ENCODE results near the gene CCL16.

GRCh38 chr17:36014946-36015345 is 33.6 kb upstream of the CCL16 start:
- TF ChIP-seq CTCF (IDR thresholded peaks at IDR 0.05): no peak
- TF ChIP-seq POLR2A (IDR thresholded peaks at IDR 0.05): no peak
